HG02571 (cell line): ENCODE data around the gene PMAIP1.

Experiments
- ATAC-seq: cut with Tn5 transposase; IDR thresholded peaks from one replicate; pipeline ENCODE4 v1.9.1; 2021; ENCODE audit warnings: mild to moderate bottlenecking, moderate library complexity; ENCODE audit not compliant: unreplicated experiment

Gene PMAIP1

DNA sequence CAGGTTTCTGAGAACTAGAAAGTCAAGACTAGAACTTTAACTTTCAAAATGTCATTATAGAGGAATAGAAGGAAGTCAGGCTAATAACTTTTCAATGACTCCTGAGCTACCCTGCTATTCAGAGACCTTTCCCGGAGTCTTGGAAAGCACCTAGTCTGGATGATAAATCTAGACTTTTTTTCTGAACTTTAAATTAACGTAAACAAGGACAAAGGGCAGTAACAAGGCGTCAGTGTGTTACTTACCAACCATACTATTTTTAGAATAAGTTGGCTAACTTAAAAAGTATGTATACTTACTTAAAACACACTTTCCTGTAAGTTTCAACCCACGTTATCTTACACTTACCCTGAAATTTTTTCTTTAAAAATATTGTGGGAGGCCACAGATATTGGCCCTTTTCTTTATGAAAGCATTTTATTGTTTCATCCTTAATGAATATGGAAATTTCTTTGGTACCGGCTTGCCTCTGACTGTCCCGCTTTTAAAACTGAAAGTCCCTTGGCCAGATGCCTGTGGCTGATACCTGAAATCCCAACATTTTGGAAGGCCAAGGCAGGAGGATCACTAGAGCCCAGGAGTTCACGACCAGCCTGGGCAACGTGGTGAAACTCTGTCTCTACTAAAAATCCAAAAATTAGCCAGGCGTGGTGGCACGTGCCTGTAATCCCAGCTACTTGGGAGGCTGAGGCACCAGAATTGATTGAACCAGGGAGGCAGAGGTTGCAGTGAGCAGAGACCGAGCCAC, 9.7 kb downstream of the PMAIP1 start:
- no peak for ATAC-seq

DNA sequence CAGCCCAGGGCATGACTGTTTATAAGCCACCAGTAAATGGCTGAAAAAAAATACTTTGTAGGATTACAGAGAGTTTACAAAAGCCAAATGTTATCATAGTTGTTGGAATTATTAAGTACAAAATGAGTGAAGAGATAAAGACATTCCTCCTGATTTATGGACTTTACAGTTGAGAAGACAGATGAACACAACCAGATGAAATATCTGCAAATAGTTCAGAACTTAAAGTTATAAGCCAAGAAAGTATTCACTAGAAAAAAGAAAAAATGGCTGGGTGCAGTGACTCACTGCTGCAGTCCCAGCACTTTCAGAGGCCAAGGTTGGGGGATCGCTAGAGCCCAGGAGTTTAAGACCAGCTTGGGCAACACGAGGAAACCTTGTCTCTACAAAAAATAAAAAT, 11.2 kb downstream of the PMAIP1 start:
- ATAC-seq: no peak

DNA sequence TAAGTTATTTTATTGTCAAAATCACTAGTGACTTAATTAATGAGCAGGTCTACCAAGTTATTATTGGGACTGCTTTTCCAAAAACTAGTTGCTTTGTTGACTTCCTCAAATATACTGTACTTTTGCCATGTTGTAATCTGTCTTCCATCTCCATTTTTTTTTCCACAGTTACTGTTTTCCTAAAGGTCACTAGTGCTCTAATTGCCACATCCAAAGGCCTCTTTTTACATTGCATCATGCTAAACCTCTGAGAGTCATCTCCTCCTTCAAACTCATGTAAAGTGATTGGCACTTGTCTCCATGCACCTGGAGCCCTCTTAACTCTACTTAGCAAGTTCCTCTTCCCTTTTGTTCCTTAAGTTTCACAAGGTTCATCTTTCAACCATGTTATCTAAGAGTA, 11.8 kb downstream of the PMAIP1 start:
- ATAC-seq: no peak

DNA sequence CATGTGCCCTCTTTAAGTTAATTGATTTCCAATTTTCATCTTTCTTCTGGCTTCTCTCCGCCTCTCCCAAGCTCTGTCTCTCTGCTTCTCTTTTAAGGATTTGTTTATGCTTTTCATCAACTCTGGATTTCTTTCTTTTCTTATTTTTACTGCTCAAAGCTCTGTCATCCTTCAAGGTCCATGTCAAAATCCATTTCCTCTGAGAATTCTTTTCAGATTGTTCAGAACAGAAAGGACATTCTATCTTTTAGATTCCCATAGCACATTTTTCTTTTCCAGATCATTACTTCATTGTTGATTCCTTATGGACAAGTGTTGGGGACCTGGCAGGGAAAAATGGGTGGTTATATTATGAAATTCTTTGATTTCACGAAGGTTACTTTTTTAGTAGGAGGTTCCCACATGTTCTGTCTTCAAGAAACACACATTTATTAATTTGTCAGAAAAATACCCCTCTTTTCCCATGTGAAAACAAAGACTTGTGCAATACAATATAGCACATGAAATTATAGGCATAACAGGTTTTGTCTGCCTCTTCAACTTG, 12.3 kb downstream of the PMAIP1 start:
- ATAC-seq: no peak

DNA sequence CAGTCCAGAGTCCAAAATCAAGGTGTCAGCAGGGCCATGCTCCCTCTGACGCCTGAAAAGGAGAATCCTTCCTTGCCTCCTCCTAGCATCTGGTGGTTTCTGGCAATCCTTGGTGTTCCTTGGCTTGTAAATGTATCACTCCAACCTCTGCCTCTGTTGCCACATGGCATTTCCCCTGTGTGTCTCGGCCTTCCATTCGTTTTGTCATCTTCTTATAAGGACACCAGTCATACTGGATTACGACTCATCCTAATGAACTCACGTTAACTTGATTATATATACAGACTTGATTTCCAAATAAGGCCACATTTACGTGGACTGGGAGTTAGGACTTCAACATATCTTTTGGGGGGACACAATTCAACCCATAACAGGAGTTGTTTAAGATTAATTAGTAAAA, 15.8 kb downstream of the PMAIP1 start:
- no peak for ATAC-seq

DNA sequence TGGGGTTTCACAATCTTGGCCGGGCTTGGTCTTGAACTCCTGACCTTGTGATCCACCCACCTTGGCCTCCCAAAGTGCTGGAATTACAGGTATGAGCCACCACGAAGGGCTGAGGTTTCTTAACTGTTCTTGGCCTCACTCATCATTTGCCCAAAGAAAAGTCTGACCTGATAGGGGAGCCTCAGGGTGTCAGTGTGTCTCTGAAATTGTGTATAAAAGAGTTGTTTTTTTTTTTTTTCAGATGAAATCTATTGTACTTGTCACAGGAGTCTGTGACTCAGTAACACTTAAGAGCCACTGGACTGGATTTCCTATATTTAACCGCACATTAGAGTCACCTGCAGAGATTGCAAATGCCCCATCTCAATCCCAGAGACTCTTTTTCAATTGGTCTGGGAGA, 16.9 kb downstream of the PMAIP1 start:
- ATAC-seq: no peak

DNA sequence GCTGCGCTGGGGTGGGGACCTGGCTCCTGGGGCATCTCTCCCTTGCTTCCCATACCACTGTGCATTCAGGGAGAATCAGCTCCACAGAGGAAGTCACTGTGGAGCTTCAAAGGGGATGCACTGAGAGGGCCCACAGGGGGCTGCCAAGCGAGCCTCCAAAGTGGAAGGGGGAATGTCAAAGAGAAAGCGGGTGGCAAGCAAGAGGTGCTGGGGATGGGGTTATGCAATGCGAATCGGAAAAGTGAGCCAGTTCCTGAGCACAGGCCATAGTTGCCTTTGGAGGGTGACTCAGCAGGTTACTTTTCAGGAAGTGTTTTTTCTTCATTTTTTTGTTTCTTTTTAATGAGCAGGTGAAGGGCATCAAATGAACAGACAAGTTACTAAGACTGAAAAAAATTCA, 17.6 kb downstream of the PMAIP1 start:
- ATAC-seq: no peak

DNA sequence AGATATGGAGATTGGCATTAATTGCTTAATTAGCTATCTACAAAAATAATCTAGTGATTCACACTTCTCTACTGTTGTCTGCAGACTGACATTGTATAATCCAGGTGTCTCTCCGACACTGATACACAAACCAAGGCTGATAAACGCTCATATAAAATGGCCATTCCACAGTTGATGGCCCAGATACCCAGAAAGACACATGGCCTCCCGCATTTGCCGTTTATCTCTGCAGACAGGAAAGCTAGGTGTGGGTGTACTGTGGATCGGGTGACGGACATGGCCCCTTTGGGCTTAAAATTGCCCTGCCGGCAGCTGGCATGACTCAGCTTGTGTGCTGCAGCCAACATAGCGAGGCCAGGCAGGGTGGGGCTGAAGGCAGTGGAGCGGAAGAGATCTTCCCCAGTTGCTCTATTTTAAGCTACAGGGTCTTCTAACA, 18.5 kb downstream of the PMAIP1 start:
- ATAC-seq: peak; percentile 53

DNA sequence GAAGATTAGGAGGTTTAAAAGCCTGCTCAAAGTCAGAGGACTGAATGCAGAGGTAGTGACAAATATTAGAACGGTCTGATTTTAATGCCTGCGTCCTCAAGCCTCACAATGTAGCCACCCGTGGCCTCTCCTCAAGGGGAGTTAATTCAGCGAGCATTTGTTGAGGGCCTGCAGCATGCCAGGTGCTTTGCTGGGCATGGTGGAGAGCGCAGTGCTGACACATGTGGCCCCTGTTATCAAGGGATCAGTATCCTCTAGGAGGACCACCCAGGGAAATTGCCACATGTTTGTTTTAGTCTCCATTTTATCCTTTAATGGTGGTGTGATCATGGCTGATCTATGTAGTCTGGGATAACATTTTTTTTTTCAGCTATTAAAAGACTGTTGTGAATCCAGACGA, 19.2 kb downstream of the PMAIP1 start:
- no peak for ATAC-seq

DNA sequence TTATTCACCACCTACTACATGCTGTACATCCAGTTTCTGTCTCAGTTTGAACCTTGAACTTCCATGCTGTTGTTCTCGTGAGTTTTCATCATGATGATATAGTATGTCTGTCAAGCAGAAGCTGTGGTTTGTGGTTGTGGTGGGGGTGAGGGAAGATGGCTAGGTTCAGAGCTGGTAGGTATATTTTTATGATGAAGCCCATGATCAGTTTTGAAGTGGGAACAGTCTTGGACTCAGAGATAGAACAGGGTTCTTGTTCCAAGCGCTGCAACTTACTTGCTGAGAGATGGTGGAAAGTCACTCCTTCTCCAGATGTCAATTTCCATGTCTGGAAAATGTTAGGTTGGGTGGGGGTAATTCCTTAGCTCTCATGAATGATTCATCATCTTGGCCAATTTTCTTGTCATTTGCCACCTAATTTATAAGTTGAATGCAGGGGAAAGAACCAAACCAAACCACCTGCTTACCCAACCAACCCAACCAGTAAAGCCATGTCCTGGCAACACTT, 21.6 kb downstream of the PMAIP1 start:
- ATAC-seq: no peak

DNA sequence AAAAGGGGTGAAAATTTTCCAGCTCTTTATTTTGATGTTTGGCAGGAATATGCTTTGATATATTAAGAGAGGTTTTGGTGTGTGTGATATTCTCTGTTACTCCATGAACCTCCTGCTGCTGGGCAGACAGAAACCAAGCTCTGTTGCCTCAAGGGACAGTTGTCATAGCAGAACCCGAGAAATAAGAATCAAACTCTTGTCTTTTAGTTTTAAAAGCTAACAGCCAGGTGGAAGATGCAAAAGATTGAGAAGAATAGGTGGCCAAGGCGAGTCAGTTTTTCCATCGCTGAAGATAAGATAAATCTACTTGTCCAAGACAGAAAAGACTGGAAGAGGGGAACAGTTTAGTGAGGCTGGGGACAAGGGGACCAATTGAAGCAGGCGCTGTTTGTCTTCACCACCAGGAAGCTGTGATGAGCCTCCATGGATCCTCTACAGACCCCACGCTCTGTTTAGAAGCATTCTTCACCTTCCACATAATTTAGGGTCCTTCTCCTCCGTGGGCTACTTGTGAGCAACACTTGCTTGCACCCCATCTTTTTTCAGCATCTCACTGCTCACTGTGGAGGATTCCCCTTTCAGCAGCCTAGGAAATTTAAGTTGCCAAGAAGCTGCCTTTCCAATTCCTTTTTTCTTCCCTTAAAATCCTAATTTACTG, 23.9 kb downstream of the PMAIP1 start:
- peak; percentile 39 for ATAC-seq

DNA sequence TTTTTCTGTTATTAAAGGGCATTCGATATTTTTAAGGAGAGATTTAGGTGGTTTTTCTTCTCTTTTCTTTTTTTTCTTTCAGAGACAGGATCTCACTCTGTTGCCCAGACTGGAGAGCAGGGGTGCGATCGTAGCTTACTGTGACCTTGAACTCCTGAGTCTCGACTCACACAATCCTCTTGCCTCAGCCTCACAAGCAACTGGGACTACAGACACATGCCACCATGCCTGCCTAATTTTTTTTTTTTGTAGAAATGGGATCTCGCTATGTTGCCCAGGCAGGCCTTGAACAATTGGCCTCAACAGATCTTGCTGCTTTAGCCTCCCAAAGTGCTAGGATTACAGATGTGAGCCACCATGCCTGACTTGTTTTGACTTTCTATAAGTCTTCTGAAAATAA, 26.3 kb downstream of the PMAIP1 start:
- ATAC-seq: no peak

DNA sequence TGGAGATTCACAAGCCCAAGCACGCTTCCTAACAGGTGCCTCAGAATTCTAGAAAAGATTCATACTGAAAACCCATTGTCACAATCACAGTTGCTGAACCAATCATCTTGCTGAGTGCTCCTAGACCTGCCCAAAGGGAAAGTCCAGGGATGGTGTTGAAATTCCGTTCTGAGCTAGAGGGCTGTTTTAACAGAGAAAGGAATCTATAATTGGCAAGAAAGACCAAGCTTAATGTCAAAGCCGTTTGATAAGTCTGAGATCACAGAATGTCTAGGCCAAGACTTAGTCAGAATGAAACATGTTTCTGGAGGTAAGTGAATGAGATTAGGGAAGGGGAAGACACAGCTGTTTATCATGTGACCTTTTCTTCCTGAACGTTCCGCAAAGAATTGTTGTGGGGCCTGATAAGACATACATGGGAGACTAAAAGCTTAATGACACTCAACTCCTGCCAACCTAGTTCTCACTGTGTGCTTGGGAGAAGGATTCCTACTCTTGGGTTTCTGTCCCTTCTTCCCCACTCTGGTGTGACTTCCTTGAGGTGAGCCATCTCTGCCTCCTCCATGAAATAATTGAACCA, 27.5 kb downstream of the PMAIP1 start:
- peak; percentile 75 for ATAC-seq

DNA sequence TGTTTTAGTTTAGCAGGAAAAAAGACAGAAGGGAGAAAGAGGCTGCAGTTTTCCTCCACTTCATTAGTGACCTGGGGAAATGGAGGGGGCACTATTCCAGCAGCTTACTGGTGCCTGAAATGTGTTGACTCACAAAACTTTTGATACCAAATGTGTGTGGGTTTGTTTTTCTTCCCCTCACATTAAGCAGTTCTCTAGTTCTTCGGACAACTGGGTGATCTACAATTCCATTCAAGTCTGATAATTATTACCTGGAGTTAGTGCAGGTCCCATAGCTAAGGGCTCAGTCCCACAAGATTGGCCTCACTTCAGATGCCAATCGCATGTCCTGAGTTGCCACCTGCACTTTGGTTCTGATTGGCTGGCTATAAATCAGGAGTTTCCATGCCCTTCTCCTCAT, 28.4 kb downstream of the PMAIP1 start:
- ATAC-seq: no peak

DNA sequence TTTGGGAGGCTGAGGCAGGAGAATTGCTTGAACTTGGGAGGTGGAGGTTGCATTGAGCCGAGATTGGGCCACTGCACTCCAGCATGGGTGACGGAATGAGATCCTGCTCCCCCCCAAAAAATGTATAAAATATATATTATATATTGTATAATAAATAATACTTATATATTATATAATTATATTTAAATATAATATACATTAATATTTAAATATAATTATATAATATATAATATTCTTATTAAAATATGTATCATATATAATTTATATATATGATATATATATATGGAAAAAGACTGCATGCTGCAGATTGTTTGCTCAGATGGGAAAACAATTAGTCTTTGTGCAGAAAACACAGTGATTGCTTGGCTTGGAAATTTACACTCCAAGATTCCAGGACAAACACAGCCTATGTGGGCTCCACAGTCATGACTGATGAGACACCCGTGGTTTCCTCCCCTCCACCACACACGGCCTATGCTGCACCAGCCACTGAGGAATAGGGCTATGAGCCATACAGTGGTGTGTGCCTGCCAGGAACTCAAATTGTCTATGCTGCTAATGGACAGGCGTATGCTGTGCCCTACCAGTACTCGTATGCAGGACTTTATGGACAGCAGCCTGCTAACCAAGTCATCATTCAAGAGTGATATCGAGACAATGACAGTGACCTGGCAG, 30.0 kb downstream of the PMAIP1 start:
- no peak for ATAC-seq

DNA sequence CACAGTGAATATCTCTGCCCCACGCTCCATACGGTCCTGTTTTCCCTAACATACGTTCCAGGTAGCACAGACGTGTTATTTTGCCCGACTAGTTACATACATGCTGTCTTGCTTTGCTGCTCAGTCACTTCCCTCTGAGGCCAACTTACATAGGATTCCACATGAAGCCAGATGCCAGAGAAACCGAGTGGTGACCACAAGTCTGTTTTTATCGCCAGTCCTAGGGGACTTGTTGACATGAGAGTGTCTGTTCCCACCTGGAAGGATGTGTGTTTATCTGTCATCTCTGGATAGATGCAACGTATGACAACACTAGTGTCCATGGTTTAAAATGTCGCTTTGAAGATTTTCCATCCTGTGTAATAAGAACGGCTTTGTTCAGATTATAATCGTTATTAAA, 32.6 kb downstream of the PMAIP1 start:
- no peak for ATAC-seq

DNA sequence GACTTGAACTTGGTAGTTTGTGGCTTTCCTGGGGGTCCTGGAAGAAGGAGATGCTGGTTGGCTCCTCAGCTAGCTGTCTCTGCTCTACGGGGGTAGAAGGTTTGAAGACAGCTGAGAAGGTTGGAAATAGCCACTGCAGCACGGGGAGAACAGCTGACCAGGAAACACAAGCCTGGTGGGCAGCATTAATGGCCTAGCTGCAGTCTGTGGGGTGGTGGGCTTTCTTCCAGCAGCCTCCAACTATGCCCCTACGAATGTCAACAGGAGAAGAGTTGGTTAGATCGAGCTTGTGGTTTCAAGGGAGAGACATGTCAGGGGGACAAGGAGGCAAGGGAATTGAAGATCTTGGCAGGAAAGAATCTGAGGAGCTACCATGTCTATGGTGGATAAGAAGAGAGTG, 38.9 kb downstream of the PMAIP1 start:
- ATAC-seq: no peak

DNA sequence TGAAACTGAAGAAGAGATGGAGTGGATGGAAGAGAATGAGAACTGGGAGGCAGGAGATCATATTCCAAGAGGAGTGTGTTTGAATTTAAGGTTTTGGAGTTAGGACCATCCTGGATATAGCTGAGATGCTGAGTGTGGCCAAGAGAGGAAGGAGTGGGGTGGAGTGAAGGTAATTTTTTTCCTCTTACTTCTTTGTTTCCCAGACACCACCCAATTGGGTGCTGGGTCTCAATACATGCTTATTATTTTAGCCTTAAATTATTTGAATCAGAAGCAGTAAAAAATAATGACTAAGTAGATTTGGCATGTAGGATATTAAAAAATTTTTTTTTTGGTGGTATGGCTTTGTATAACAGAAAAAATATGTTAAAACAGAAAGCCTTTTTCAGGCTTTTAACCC, 39.3 kb downstream of the PMAIP1 start:
- no peak for ATAC-seq

DNA sequence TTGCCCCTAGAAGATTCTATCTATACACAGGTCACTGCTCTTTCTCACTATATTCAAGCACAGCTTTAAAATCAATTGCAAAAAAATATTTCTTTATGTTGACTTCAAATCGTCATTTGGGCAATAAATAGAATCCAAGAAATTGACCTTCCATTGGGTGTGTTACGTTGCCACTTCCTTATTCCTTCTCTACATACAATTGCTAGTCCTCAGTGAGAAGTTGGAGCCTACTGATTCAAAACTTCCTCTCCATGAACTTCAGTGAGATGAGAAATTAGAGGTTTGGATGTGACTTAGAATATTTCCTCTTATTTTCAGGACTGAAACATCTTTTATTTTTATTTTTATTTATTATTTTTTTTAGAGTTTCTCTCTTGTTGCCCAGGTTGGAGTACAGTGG, 40.3 kb downstream of the PMAIP1 start:
- ATAC-seq: no peak

DNA sequence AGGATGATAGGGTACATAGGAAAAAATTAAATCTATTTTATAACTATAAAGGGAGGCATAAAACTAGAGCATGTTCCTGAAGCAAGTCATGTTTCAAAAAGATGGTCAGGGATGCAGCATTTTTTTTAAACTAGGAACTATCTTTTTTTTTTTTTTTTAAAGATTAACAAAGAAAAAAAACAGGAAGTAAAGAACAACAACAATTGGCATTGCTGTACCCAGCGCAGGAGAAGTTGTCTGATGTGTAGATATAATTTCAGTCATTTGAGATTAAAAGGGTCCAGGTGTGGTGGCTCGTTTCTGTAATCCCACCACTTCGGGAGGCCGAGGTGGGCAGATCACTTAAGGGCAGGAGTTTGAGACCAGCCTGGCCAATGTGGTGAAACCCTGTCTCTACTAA, 41.5 kb downstream of the PMAIP1 start:
- no peak for ATAC-seq

DNA sequence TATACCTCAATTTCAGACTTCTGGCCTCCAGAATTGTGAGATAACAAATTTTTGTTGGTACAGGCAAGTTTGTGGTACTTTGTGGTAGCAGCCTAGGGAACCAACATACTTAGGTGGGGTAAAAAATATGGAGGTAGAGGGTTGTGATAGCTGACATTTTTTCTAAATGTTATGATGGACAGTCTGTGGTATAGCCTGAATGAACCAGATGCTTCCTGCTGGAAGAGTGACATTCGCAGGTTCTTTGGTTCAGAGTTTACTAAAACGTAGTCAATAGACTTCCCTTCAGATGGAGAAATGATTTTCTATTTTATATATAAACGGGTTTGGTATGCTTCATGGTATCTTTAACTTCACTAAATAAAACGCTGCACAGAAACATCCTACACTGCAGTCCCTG, 42.8 kb downstream of the PMAIP1 start:
- ATAC-seq: no peak
